Activated CD4-positive, alpha-beta T cell treated with anti-CD3 and anti-CD28 coated beads, Interleukin-2, amount 50 U/mL, for 48 hours (primary cell): Measurements from ENCODE around the gene CFAP58.

Experiments
- DNase-seq, 2 experiments: peaks; one replicate each; pipeline ENCODE4 v3.0.0-alpha.2; 2020

The CFAP58 gene

DNA sequence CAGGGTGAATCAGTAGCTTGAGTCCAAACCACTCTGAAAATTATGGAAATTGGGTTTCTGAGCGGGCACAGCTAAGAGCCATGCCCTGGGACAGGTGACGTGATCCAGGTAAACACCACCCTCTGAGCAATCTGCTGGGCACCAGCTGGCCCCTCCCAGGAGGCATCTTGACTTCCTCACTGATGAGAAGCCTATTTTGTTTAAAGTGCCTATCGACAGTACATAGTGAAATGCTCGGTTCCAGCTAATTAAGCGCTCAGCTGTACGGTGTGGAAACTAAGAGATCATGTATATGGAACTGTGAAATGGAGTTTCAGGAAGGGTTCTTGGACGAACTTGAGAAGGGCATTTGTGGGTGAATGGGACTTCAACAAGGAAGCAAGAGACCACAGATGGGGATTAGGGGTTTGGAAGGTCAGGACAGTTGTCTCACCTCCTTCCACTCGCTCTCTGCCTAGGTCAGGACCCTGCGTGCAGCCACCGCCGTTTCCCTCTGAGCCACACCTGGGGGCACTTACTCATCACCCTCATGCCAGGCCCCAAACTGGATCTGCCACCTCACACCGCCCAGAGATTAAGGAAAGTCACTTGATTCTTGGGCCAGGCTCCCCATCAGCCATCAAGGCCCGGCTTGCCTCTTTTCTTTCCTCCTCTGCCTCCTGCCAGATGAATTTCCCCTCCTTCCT, 18.5 kb upstream of the CFAP58 start:
- DNase-seq, result no peak

DNA sequence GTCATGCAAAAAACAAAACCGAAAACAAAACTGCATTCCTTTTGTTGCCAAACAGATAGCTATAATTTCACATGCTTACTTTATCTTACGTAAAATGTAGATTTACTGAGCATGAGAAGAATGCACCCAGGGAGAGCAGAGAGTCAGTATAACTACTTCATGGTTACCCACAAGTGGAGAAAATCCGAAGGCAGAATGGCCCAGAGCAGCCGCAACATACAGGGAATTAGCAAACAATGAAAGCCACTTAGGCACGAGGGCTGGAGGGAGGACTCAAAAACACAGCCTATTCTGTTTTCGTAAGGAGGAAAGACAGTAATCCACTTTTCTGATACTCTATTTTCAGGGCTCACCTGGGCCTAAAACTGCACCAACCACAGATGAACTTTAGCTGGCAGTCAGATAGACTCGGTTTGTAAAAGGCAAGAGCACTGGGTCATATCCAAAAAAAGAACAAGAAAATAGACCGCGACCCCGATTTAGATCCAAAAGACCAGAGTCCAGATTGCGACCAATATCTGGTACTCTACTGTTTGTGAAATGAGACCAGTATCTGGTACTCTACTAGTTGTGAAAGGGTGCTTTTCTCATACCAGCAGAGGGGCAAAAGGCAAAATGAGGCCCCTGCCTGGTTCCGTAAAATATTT, 16.7 kb upstream of the CFAP58 start:
- DNase-seq, result no peak

GRCh38 chr10:104337521-104337984, 16.1 kb upstream of the CFAP58 start:
- peak in 1 of 2 experiments; percentile 36 for DNase-seq

DNA sequence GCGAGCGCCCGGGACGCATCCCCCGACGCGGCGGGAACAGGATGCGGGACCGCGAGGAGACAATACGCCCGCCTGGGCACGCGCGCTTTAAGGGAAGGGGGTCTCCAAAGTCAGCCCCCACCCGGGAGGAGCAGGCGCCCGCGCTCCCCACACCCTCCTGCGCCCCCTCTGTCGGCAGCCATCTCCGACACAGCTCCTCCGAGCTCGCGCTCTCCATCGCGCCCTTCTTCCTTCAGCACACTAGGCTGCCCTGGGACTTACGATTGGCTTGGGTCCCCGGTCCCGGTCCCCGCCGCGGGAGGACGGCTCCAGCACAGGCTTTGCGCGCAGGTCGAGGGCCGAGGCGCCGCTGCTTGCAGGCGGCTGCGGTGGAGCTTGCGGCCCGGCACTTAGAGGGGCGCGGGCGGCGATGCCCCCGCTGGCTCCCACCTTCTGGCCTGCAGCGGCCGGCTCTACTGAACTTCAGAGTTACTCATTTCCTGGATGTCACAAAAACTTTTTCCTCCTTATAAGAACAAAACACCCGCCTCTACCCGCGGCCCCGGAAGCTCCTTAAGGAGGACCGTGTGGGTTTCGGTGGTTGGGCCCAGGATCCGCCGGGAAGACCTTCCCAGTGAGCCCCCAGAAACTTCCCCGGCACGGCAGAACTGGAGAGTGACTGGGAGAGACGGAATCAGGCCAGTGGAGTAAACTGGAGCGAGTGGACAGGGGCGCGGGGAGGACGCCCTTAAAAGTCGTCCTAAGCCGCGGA, 15.5 kb upstream of the CFAP58 start, which contains the start of gene ITPRIP:
TSS of gene ITPRIP (minus strand) at position 481 of the 751 bp plus-strand sequence. CDS start 22,414 bp downstream, outside the sequence.
- peak; percentile 72 to 77 for DNase-seq

- no peak for DNase-seq
Measured at GRCh38 chr10:104339469-104340110, 14.0 kb upstream of the CFAP58 start.

DNA sequence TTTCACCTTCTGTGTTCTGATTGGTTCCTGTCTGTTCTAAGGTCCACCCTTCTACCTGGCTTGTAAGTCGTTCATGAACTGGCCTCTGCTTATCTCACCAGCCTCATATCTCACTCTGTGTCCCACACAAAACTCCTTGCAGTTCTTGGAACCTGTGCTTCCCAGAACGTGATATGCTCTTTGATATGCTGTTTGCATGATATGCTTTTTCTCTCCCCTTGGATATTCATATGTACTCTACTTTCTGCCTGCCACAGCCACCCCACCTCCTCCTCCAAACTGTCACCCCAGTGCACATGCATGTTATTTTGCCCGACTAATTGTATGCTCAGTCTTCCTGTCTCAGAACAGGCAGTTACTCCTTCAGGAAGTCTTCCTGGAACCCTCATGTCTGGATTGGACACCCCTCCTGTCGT, 13.5 kb upstream of the CFAP58 start:
- no peak for DNase-seq

- no peak for DNase-seq
Measured at GRCh38 chr10:104340641-104341040, 13.0 kb upstream of the CFAP58 start.

DNA sequence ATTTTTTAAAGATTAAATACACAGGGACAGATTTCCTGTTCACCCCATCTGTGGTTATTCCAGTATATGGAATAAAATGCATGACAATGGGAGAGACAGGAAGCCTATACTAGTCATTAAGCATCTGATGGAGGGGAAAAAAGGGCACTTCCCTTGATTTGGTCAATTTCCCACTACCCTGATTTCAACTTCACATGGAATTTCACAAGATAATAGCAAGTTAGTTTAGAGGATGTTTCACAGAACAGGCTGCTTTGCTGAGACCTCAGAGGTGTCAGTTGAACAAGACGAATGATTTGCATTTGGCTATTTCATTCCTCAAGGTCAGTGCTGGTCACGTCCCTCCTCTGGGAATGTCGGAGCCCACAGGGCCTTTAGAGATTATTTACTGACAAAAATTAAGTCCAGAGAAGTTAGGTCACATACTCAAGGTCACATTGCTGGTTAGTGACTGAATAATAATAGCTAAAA, 10.7 kb upstream of the CFAP58 start:
- no peak for DNase-seq

DNA sequence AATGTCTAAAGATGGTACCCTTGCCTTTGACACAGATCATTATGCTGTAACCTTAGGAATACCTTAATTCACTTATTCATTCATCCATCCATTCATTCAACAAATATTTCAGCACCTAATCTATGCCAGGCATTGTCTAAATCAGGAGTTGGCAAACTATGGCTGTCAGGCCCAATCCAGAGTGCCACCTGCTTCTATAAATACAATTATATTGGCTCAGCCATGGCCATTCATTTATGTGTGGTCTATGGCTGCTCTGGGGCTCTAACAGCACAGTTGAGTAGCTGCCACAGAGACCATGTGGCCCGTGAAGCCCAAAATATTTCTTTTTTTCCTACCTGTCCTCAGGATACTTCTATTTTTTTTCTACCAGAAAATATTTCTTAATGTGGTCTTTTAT, 9.4 kb upstream of the CFAP58 start:
- DNase-seq, result no peak

DNA sequence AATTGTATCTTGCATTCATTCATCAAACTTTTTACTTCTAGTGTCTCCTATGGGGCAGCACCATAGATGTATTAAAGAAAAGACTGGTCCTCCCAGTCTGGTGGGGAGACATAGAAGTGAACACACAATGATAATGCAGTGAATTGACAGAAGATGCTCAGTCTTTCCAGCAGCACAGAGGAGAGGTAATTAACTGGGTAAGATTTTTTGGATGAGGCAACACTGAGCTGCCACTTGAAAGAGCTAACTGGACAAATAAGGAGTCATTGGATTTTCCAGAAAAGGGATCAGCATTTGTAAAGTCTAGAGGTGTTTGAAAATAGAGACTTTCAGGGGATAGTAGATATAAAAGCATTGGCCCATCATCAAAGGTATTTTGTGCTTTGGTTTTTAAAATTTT, 8.1 kb upstream of the CFAP58 start:
- DNase-seq, result no peak

GRCh38 chr10:104345941-104346340, 7.7 kb upstream of the CFAP58 start:
- no peak for DNase-seq

- no peak for DNase-seq
Measured at GRCh38 chr10:104347295-104348045, 6.2 kb upstream of the CFAP58 start.

DNA sequence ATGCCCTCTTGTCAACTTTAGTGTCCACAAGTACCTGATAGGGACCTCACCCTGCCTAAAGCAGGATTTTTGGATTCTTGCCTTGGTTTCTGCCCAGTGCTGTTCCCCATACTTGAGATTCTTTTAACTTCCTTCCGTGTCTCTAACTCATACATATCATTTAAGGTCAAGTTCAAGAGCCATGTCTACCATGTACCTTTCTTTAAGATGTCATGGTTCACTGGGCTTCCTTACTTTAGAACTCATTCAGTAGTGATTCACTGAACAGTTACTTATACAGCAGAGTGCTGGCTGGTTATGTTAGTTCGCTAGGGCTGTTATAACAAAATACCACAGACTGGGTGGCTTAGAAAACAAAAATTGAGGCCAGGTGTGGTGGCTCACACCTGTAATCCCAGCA, 5.0 kb upstream of the CFAP58 start:
- no peak for DNase-seq

GRCh38 chr10:104349623-104350126, 4.0 kb upstream of the CFAP58 start:
- DNase-seq, result no peak

DNA sequence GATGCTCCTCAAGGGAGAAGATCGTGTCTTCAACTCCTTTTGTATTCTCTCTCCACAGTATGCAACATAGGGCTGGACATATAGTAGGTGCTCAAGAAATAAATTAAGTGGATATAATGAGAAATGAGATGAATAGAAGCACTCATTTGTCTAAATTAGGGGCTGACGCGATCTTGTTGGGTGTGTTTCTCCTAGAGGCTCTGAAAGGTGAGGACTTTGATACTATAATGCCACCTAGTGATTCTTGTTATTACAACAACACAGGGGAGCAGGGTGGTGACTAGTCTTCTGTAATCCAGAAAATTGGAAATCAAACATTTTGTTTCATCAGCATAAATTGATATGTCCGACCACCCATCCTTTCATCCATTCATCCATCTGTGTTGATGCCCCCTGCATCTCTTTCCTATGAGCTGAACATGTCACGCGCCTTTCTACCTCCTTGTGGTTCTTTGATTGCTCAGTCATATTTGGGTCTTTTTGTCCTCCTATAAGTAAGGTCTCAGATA, 3.5 kb upstream of the CFAP58 start:
- no peak for DNase-seq

GRCh38 chr10:104351061-104351702, 2.5 kb upstream of the CFAP58 start:
- no peak for DNase-seq

DNA sequence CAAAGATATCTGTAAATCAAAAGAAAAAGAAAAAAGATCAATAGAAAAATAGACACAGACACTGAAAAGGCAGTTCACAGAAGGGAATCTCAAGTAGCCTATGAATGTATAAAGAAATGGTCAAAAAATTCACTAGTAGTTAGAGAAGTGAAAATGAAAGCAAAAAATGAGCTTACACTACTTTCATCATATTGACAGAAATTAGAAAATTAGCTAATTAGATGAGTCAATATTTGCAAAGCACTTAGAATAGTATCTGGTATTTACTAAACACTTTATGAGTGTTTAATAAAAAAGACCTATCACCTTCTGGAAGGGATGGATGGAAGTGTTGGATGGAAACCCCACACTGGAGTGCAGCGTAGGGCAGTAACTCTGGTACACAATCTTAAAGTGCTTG, 1.7 kb upstream of the CFAP58 start:
- DNase-seq, result no peak

GRCh38 chr10:104359811-104360210, 6.2 kb downstream of the CFAP58 start:
- DNase-seq, result no peak

DNA sequence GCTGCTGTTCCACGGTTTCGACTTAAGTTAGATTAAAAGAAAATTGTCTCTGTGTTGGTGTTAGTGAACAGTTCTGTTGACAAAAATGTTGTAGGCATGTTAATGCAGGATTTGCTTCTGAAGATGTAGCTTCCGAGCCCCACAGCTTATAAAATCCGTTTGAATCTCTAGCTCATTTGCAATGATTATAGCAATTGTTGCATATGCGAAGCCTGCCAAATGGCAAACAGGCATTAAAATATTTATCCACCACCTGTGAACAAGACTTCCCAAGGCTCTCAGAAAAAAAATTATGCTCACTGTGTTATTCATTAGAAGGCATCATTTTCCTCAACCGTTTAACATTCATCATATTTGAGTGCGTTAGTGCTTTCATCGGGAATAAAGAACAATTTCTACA, 14.3 kb downstream of the CFAP58 start:
- DNase-seq, result no peak

DNA sequence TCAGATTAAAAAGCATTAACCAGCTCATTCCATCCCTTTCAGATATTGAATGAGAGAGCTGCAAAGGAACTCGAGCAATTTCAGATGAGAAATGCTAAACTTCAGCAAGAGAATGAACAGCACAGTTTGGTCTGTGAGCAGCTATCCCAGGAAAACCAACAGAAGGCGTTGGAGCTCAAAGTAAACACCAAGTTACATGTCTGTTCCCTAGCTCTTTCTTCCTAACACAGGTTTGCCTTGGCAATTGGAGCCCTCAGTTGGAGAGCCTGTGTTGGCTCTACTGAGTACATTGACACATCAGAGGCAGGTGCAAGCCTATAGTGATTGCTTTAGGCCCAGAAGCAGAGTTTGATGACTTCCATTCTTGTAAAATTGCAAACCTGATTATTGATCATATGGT, 14.7 kb downstream of the CFAP58 start:
- no peak for DNase-seq

DNA sequence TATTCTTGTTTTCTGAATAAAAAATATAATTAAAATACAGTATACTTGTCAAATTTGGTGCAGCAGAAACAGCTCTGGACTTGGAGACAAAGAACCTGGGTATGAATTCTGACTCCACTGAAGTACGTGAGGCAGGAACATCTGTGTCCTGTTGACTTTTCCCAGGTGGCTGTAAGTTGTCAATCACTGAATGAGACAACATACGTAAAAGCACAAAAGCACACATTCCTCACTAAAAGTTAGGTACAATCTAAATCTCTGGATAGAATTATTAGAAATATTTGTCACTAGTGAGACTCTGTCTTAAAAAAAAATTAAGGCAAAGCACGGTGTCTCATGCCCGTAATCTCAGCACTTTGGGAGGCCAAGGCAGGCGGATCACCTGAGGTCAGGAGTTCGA, 18.1 kb downstream of the CFAP58 start:
- DNase-seq, result no peak
